ENCODE data around the gene CELA2B. TPM values are rescaled to one million over a fixed set of nuclear protein-coding genes. Genes with fewer than 3 reads are reported as not detected.

Gene CELA2B
- total and polyA plus RNA-seq, 10 of the 15 experiments (the other 5 are each of a cell fraction or from before 2014, with no cell fraction given) = not detected

DNA sequence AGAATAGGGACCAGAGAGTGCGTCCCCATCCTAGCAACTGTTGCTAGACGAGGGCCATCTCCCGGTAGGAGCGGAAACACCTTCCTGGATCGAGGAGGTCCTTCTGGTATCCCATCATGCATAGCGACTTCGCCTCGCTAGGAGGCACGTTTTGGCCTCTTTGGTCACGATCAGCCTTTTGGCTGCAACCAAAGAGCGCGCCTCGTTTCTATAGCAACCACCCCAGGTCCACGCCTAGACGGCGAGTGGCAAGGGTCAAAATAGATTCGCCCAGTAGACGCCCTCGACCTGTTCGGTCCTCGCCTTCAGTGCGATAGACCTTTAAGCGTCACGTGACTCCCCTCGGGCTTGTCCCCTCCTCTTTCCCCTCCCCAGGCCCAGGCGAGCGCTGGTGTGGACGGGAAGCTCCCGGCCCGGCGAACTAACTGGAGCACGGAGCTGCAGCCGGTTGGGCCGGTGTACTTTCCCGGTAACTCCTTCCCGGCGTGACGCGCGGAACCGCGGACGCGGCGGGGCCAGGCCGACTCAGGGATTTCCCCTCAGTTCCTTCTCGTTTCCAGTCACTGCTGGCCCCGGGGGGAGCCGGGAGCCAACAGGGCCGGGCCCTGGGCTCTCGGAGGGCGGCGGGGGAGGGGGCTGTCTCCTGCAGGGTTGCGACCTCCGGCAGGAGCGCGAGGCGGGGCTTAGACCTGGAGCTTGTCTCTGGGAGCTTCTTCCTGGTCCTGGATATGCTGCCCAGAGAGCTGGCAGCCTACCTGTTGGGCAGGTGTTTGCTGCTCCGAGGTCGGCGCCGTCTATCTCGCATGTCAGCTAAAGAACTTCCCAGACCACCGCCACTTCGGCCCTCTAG lies 50.8 kb downstream of the CELA2B start, which contains the start of gene DNAJC16 (continued):
- no peak for TF ChIP-seq SPI1 (IDR thresholded peaks at IDR 0.05; ENCODE audit: borderline replicate concordance, insufficient read depth, low read depth, low read length)
- peak; percentile 85 for TF ChIP-seq NBN (IDR thresholded peaks at IDR 0.05)
- no peak for TF ChIP-seq FOXM1 (IDR thresholded peaks at IDR 0.05; ENCODE audit: low read depth, low read length)
- peak; percentile 60 for TF ChIP-seq E4F1 (IDR thresholded peaks at IDR 0.05; ENCODE audit: borderline replicate concordance, partially characterized antibody)
- peak; percentile 73 to 74 for TF ChIP-seq IKZF2 (IDR thresholded peaks at IDR 0.05)
- 0 out of 2 replicates have a peak, but pooled peaks have one; percentile 22 for TF ChIP-seq WRNIP1 (IDR thresholded peaks at IDR 0.05; ENCODE audit: borderline replicate concordance, low read depth, low read length)
- TF ChIP-seq RBBP5 (conservative IDR thresholded peaks at IDR 0.05) = no peak
- TF ChIP-seq, protein P1, sequence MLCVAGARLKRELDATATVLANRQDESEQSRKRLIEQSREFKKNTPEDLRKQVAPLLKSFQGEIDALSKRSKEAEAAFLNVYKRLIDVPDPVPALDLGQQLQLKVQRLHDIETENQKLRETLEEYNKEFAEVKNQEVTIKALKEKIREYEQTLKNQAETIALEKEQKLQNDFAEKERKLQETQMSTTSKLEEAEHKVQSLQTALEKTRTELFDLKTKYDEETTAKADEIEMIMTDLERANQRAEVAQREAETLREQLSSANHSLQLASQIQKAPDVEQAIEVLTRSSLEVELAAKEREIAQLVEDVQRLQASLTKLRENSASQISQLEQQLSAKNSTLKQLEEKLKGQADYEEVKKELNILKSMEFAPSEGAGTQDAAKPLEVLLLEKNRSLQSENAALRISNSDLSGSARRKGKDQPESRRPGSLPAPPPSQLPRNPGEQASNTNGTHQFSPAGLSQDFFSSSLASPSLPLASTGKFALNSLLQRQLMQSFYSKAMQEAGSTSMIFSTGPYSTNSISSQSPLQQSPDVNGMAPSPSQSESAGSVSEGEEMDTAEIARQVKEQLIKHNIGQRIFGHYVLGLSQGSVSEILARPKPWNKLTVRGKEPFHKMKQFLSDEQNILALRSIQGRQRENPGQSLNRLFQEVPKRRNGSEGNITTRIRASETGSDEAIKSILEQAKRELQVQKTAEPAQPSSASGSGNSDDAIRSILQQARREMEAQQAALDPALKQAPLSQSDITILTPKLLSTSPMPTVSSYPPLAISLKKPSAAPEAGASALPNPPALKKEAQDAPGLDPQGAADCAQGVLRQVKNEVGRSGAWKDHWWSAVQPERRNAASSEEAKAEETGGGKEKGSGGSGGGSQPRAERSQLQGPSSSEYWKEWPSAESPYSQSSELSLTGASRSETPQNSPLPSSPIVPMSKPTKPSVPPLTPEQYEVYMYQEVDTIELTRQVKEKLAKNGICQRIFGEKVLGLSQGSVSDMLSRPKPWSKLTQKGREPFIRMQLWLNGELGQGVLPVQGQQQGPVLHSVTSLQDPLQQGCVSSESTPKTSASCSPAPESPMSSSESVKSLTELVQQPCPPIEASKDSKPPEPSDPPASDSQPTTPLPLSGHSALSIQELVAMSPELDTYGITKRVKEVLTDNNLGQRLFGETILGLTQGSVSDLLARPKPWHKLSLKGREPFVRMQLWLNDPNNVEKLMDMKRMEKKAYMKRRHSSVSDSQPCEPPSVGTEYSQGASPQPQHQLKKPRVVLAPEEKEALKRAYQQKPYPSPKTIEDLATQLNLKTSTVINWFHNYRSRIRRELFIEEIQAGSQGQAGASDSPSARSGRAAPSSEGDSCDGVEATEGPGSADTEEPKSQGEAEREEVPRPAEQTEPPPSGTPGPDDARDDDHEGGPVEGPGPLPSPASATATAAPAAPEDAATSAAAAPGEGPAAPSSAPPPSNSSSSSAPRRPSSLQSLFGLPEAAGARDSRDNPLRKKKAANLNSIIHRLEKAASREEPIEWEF (IDR thresholded peaks at IDR 0.05; ENCODE audit: insufficient replicate concordance, low read depth, low read length) = no peak
- no peak for TF ChIP-seq PAX5 (IDR thresholded peaks at IDR 0.05; ENCODE audit: borderline replicate concordance, low read depth, low read length)
- TF ChIP-seq CREM (IDR thresholded peaks at IDR 0.05; ENCODE audit: low read depth) = peak; percentile 49; the same call in 1 of the 2 replicates
- TF ChIP-seq RAD51 (IDR thresholded peaks at IDR 0.05) = peak; percentile 99
- TF ChIP-seq BACH1 (IDR thresholded peaks at IDR 0.05; ENCODE audit: borderline replicate concordance) = peak; percentile 41; the same call in 1 of the 2 replicates
- TF ChIP-seq, protein P2, sequence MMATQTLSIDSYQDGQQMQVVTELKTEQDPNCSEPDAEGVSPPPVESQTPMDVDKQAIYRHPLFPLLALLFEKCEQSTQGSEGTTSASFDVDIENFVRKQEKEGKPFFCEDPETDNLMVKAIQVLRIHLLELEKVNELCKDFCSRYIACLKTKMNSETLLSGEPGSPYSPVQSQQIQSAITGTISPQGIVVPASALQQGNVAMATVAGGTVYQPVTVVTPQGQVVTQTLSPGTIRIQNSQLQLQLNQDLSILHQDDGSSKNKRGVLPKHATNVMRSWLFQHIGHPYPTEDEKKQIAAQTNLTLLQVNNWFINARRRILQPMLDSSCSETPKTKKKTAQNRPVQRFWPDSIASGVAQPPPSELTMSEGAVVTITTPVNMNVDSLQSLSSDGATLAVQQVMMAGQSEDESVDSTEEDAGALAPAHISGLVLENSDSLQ (IDR thresholded peaks at IDR 0.05) = no peak; the same call in 1 of the 2 replicates
- TF ChIP-seq, protein P3, sequence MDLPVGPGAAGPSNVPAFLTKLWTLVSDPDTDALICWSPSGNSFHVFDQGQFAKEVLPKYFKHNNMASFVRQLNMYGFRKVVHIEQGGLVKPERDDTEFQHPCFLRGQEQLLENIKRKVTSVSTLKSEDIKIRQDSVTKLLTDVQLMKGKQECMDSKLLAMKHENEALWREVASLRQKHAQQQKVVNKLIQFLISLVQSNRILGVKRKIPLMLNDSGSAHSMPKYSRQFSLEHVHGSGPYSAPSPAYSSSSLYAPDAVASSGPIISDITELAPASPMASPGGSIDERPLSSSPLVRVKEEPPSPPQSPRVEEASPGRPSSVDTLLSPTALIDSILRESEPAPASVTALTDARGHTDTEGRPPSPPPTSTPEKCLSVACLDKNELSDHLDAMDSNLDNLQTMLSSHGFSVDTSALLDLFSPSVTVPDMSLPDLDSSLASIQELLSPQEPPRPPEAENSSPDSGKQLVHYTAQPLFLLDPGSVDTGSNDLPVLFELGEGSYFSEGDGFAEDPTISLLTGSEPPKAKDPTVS (IDR thresholded peaks at IDR 0.05; ENCODE audit: low read depth, low read length) = no peak
- peak; percentile 78; the same call in 1 of the 2 replicates for TF ChIP-seq ATF3 (IDR thresholded peaks at IDR 0.05; ENCODE audit: borderline replicate concordance, extremely low read depth, low read depth, low read length)
- no peak for TF ChIP-seq FOXK2 (IDR thresholded peaks at IDR 0.05)
- TF ChIP-seq RUNX3 (IDR thresholded peaks at IDR 0.05; ENCODE audit: low read length) = peak; percentile 62

Data from GM12878 (cell line).